Stomach (tissue), 9 donors: ENCODE data around the gene KRTAP10-9. TPM values are rescaled to one million over a fixed set of nuclear protein-coding genes. Genes with fewer than 3 reads are reported as not detected.
"Not testable (repeated sequence)": the region's sequence is repeated elsewhere in the genome, so short reads cannot be mapped to it uniquely, and the experiment has no call there.

Experiments used
- DNase-seq, 2 donors: peaks; one replicate each; pipeline versions ENCODE4 v3.0.0 to v3.0.0-alpha.2; 2013 to 2019
- H3K27ac ChIP-seq, 5 donors: fragments of 200-600 bp in 4 of 5; sonication (generic) in 4 of 5; one replicate each; pipeline ENCODE4 v1.5.1; 2013 to 2019; ENCODE audit warnings: mild to moderate bottlenecking in 1 of 5, moderate library complexity in 1 of 5
- H3K27me3 ChIP-seq, 3 donors: fragments of 200-600 bp; sonication (generic); one replicate each; pipeline ENCODE4 v1.5.1; 2017 to 2019; ENCODE audit warnings: mixed run types in 1 of 3
- H3K36me3 ChIP-seq, 4 donors: fragments of 200-600 bp; sonication (generic); 1 replicate in 3 of 4; 2 replicates in 1 of 4; pipeline ENCODE4 v1.5.1; 2016 to 2019
- H3K4me1 ChIP-seq, 4 donors: fragments of 200-600 bp; sonication (generic); one replicate each; pipeline ENCODE4 v1.5.1; 2016 to 2019
- H3K4me3 ChIP-seq, 4 donors: fragments of 200-600 bp; sonication (generic) in 3 of 4; one replicate each; pipeline ENCODE4 v1.5.1; 2016 to 2019; ENCODE audit warnings: mild to moderate bottlenecking in 1 of 4
- H3K9me3 ChIP-seq, 4 donors: fragments of 200-600 bp; sonication (generic); one replicate each; pipeline ENCODE4 v1.5.1; 2016 to 2019
- EP300 ChIP-seq: sonication (generic); formaldehyde crosslinking; IDR thresholded peaks from one replicate; pipeline ENCODE4 v1.6.1; 2017; ENCODE audit warnings: antibody characterized with exemption
- POLR2A ChIP-seq, 4 donors: fragments of 450-650 bp; IDR thresholded peaks; one replicate each; pipeline ENCODE4 v1.6.1; 2016; ENCODE audit warnings: antibody characterized with exemption in 4 of 4, control low read depth in 2 of 4, mild to moderate bottlenecking in 1 of 4, moderate library complexity in 1 of 4
- POLR2AphosphoS5 ChIP-seq, 3 donors: sonication (generic); formaldehyde crosslinking; IDR thresholded peaks; one replicate each; pipeline ENCODE4 v1.6.1; 2016; ENCODE audit warnings: antibody characterized with exemption in 3 of 3
- WGBS, 5 donors: extraction: QIAGEN DNeasy Blood & Tissue Kit in 3 of 5; methylation state at CpG; one replicate each; pipeline versions ENCODE4 v1.1.5 to v1.1.7; 2013 to 2018; 5-methylcytosine and 5-hydroxymethylcytosine counted together
- intact Hi-C: fragments of 100-400 bp; cut with DNase I; formaldehyde crosslinking; loops from one replicate; pipeline ENCODE4 v1.15.1; 2023; ENCODE audit warnings: low total_unique reads
- polyA plus RNA-seq, 3 donors: library from polyadenylated mRNA; stranded (reverse); fragments of 200-250 nt; gene quantifications; one replicate each; pipeline ENCODE4 v1.2.3, GENCODE V29; 2013
- total RNA-seq, 5 donors: library from RNA; depleted of rRNA; stranded (reverse); fragments of >200 nt; gene quantifications; one replicate each; pipeline versions ENCODE4 v1.1.0 to v1.2.3, GENCODE V29; 2014 to 2016
- TF ChIP-seq, protein P1 (sequence below), 7 experiments: fragments of 450-650 bp in 4 of 7; fragments of 200-600 bp in 3 of 7; sonication (generic) in 3 of 7; IDR thresholded peaks; one replicate each; pipeline ENCODE4 v1.5.1; 2016 to 2019; ENCODE audit warnings: antibody characterized with exemption in 7 of 7, control low read depth in 2 of 7, mild to moderate bottlenecking in 1 of 7
- donor health status: healthy with polysubstance abuse.
- donor health status: Bipolar disorder and iron deficiency.
- donor health status: healthy.

KRTAP10-9 gene
- total and polyA plus RNA-seq, 8 donors: not detected

- no peak overlapping the region for H3K27ac ChIP-seq
- TF ChIP-seq POLR2A (IDR thresholded peaks at IDR 0.05): no peak
- TF ChIP-seq, protein P1, sequence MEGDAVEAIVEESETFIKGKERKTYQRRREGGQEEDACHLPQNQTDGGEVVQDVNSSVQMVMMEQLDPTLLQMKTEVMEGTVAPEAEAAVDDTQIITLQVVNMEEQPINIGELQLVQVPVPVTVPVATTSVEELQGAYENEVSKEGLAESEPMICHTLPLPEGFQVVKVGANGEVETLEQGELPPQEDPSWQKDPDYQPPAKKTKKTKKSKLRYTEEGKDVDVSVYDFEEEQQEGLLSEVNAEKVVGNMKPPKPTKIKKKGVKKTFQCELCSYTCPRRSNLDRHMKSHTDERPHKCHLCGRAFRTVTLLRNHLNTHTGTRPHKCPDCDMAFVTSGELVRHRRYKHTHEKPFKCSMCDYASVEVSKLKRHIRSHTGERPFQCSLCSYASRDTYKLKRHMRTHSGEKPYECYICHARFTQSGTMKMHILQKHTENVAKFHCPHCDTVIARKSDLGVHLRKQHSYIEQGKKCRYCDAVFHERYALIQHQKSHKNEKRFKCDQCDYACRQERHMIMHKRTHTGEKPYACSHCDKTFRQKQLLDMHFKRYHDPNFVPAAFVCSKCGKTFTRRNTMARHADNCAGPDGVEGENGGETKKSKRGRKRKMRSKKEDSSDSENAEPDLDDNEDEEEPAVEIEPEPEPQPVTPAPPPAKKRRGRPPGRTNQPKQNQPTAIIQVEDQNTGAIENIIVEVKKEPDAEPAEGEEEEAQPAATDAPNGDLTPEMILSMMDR (IDR thresholded peaks at IDR 0.05): no peak
- no peak for TF ChIP-seq EP300
- no peak for TF ChIP-seq POLR2AphosphoS5 (IDR thresholded peaks at IDR 0.05)
- H3K9me3 ChIP-seq: peaks cover 4 to 35% (median 28%) of the 10 kb centered on the region in 4 donors
- no peak for DNase-seq
- H3K27me3 ChIP-seq: peaks cover 0 to 35% (median 9%) of the 10 kb centered on the region in 3 donors
- intact Hi-C loops: no loop called here
- 71 to 80% (median 76%) methylated on average over 4 of the region's 4 CpGs for WGBS, 5 donors
- no peaks in the 10 kb centered on the region for H3K36me3 ChIP-seq
- H3K4me3 ChIP-seq: no peak overlapping the region
- H3K4me1 ChIP-seq: no peaks in the 10 kb centered on the region
Measured at GRCh38 chr21:44606495-44606894, 20.4 kb upstream of the KRTAP10-9 start.

DNA sequence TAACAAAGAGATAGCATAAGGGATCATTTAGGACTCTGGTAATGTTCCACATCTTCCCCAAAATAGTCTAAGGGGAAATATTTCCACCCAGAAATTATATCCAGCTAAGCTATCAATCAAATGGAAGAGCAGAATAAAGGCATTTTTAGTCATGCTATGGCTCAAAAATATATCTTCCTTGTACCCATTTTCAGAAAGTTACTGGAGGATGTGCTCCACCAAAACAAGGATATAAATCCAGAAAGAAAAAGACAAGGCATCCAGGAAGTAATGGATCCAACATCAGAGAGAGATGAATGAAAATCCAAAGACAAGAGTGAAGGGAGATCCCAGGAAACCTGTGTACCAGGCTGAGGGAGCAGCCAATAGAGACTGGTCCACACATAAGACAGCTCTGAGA, 17.7 kb upstream of the KRTAP10-9 start:
- H3K27me3 ChIP-seq: peaks cover 0 to 36% (median 3%) of the 10 kb centered on the region in 3 donors
- H3K4me1 ChIP-seq: no peaks in the 10 kb centered on the region
- peaks cover 4 to 36% (median 35%) of the 10 kb centered on the region in 4 donors for H3K9me3 ChIP-seq
- no peak overlapping the region for H3K4me3 ChIP-seq
- intact Hi-C loops: no loop called here
- TF ChIP-seq EP300 (no peak), POLR2AphosphoS5 (IDR thresholded peaks at IDR 0.05) (no peak), POLR2A (IDR thresholded peaks at IDR 0.05) (no peak)
- TF ChIP-seq, protein P1 (IDR thresholded peaks at IDR 0.05): no peak
- H3K36me3 ChIP-seq: no peaks in the 10 kb centered on the region
- no peak overlapping the region for H3K27ac ChIP-seq
- DNase-seq: no peak

DNA sequence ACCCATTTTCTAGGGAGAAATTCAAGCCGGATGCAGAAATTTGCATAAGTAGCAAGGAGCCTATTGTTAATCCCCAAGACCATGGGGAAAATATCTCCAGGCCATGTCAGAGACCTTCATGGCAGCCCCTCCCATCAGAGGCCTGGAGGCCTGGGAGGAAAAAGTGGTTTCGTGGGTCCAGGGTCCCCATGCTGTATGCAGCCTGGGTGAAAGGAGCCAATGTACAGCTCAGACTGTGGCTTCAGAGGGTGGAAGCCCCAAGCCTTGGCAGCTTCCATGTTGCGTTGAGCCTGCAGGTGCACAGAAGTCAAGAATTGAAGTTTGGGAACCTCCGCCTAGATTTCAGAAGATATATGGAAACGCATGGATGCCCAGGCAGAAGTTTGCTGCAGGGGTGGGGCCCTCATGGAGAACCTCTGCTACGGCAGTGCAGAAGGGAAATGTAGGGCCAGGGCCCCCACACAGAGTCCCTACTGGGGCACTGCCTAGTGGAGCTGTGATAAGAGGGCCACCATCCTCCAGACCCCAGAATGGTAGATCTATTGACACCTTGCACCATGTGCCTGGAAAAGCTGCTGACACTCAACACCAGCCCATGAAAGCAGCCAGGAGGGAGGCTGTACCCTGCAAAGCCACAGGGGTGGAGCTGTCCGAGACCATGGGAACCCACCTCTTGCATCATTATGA, 16.6 kb upstream of the KRTAP10-9 start:
- H3K9me3 ChIP-seq: peaks cover 4 to 36% (median 32%) of the 10 kb centered on the region in 4 donors
- H3K4me3 ChIP-seq, H3K27ac ChIP-seq, DNase-seq, intact Hi-C loops, H3K4me1 ChIP-seq, H3K36me3 ChIP-seq: not testable (repeated sequence)
- H3K27me3 ChIP-seq: peaks cover 0 to 39% (median 0%) of the 10 kb centered on the region in 3 donors
- 89 to 97% (median 94%) methylated on average over 7 of the region's 7 CpGs for WGBS, 5 donors

DNA sequence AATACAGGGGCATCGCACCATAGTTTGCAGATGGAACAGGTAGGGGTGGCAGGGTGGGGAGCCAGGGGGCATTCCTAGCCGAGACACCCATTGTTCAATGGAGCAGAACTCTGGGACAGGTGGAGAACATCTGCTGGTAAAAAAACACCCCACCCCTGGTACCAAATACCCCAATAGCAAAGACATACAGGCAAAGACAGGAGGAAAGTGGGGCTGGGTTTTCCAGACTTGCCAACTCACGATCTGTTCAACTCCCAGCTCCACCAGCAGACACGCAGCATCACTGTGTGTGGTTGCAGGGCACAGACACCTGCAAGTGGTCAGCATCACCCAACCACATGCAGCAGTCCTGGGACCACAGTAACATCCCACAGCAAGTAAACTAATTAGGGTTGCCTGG, 15.3 kb upstream of the KRTAP10-9 start:
- TF ChIP-seq, protein P1 (IDR thresholded peaks at IDR 0.05): no peak
- TF ChIP-seq POLR2AphosphoS5 (IDR thresholded peaks at IDR 0.05) (no peak), POLR2A (IDR thresholded peaks at IDR 0.05) (no peak), EP300 (no peak)
- 74 to 83% (median 80%) methylated on average over 2 to 4 of the region's 4 CpGs for WGBS, 5 donors
- H3K27ac ChIP-seq: no peak overlapping the region

DNA sequence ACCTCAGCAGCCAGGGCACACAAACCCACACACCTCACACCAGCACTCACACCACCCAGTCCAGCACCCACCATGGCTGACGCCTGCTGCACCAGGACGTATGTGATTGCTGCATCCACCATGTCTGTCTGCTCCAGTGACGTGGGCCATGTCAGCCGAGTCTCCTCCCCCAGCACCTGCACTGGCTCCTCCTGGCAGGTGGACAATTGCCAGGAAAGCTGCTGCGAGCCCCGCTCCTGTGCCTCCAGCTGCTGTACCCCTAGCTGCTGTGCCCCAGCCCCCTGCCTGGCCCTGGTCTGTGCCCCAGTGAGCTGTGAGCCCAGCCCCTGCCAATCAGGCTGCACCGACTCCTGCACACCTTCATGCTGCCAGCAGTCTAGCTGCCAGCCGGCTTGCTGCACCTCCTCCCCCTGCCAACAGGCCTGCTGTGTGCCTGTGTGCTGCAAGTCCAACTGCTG, 14.8 kb upstream of the KRTAP10-9 start, which contains the start of gene KRTAP10-8:
Gene KRTAP10-8 (plus strand): TSS at position 51 of the 458 bp plus-strand sequence. CDS start 22 bp downstream, at position 73.
- no peak within 1 kb of the TSS for H3K27ac ChIP-seq
- H3K27me3 ChIP-seq: peaks cover 0 to 47% (median 0%) of the 10 kb centered on the region in 3 donors
- TF ChIP-seq POLR2A (IDR thresholded peaks at IDR 0.05): no peak
- no peak for TF ChIP-seq EP300
- TF ChIP-seq, protein P1 (IDR thresholded peaks at IDR 0.05): no peak
- no peak for TF ChIP-seq POLR2AphosphoS5 (IDR thresholded peaks at IDR 0.05)
- intact Hi-C loops: no loop called here
- no peaks in the 10 kb centered on the region for H3K4me1 ChIP-seq
- H3K9me3 ChIP-seq: peaks cover 4 to 34% (median 28%) of the 10 kb centered on the region in 4 donors
- no peaks in the 10 kb centered on the region for H3K36me3 ChIP-seq
- WGBS, 5 donors: 79 to 90% (median 81%) methylated on average over 7 to 8 of the region's 8 CpGs
- no peak within 1 kb of the TSS for H3K4me3 ChIP-seq
- no peak for DNase-seq

More for the DNA sequence above, 15.3 kb upstream of the KRTAP10-9 start:
- Histone ChIP-seq H3K27me3 (peaks cover 0 to 46% (median 0%) of the 10 kb centered on the region in 3 donors), H3K9me3 (peaks cover 4 to 34% (median 31%) of the 10 kb centered on the region in 4 donors), H3K36me3 (no peaks in the 10 kb centered on the region), H3K4me3 (no peak overlapping the region), H3K4me1 (no peaks in the 10 kb centered on the region)
- intact Hi-C loops: no loop called here
- no peak for DNase-seq
